Measurements from ENCODE around the gene TIMP2. TPM values are rescaled to one million over a fixed set of nuclear protein-coding genes. Genes with fewer than 3 reads are reported as not detected.
A peak's percentile ranks its signal among the peaks of the same experiment; 100 is the strongest.

Gene TIMP2
- total and polyA plus RNA-seq, 4 donors = 47.5 to 176 (median 91.9) TPM

GRCh38 chr17:78805301-78805700 is 119.9 kb downstream of the TIMP2 start:
- Histone ChIP-seq H3K36me3 (ENCODE audit: control insufficient read depth in 4 of 4, insufficient read depth in 4 of 4, low read length in 4 of 4) (peaks cover 13 to 57% (median 26%) of the 10 kb centered on the region in 4 donors), H3K27ac (ENCODE audit: low read depth in 1 of 2, low read length in 1 of 2) (peak overlapping the region; percentile 31 to 57)
- ATAC-seq (ENCODE audit: insufficient read depth, low FRiP score) = no peak

GRCh38 chr17:78804777-78805176 is 120.4 kb downstream of the TIMP2 start:
- ATAC-seq (ENCODE audit: insufficient read depth, low FRiP score) (no peak), DNase-seq (no peak)
- Histone ChIP-seq H3K27ac (ENCODE audit: low read depth in 1 of 2, low read length in 1 of 2) (peak overlapping the region; percentile 31 to 57), H3K27me3 (ENCODE audit: control insufficient read depth in 3 of 3, insufficient read depth in 3 of 3, low read length in 2 of 3) (no peaks in the 10 kb centered on the region), H3K9ac (ENCODE audit: insufficient read depth in 1 of 2, low read length in 2 of 2) (no peak overlapping the region), H3K36me3 (ENCODE audit: control insufficient read depth in 4 of 4, insufficient read depth in 4 of 4, low read length in 4 of 4) (peaks cover 9 to 55% (median 24%) of the 10 kb centered on the region in 4 donors), H3K4me1 (ENCODE audit: control insufficient read depth in 5 of 5, insufficient read depth in 5 of 5, low read length in 5 of 5) (peaks cover 0 to 2% (median 0%) of the 10 kb centered on the region in 5 donors), H3K9me3 (ENCODE audit: control insufficient read depth in 4 of 4, insufficient read depth in 3 of 4, low read length in 3 of 4) (no peaks in the 10 kb centered on the region), H3K4me3 (no peak overlapping the region)
- 74 to 82% methylated on average over 11 of the region's 11 CpGs for WGBS, 2 donors
- TF ChIP-seq CTCF (IDR thresholded peaks at IDR 0.05; ENCODE audit: control extremely low read depth, extremely low read depth) = no peak

More at GRCh38 chr17:78805301-78805700, 119.9 kb downstream of the TIMP2 start:
- WGBS, 2 donors = 87 to 92% methylated on average over 14 of the region's 14 CpGs
- no peak overlapping the region for H3K9ac ChIP-seq (ENCODE audit: insufficient read depth in 1 of 2, low read length in 2 of 2)
- no peak for TF ChIP-seq CTCF (IDR thresholded peaks at IDR 0.05; ENCODE audit: control extremely low read depth, extremely low read depth)
- no peak overlapping the region for H3K4me3 ChIP-seq
- DNase-seq = no peak
- peaks cover 0 to 2% (median 0%) of the 10 kb centered on the region in 5 donors for H3K4me1 ChIP-seq (ENCODE audit: control insufficient read depth in 5 of 5, insufficient read depth in 5 of 5, low read length in 5 of 5)
- H3K9me3 ChIP-seq (ENCODE audit: control insufficient read depth in 4 of 4, insufficient read depth in 3 of 4, low read length in 3 of 4) = no peaks in the 10 kb centered on the region
- no peaks in the 10 kb centered on the region for H3K27me3 ChIP-seq (ENCODE audit: control insufficient read depth in 3 of 3, insufficient read depth in 3 of 3, low read length in 2 of 3)

GRCh38 chr17:78803186-78803845 is 121.9 kb downstream of the TIMP2 start:
- WGBS, 2 donors = 64 to 73% methylated on average over 21 of the region's 21 CpGs
- ATAC-seq (ENCODE audit: insufficient read depth, low FRiP score) (no peak), DNase-seq (no peak)
- no peaks in the 10 kb centered on the region for H3K27me3 ChIP-seq (ENCODE audit: control insufficient read depth in 3 of 3, insufficient read depth in 3 of 3, low read length in 2 of 3)
- peaks cover 17 to 59% (median 28%) of the 10 kb centered on the region in 4 donors for H3K36me3 ChIP-seq (ENCODE audit: control insufficient read depth in 4 of 4, insufficient read depth in 4 of 4, low read length in 4 of 4)
- no peak overlapping the region for H3K4me3 ChIP-seq
- TF ChIP-seq CTCF (IDR thresholded peaks at IDR 0.05; ENCODE audit: control extremely low read depth, extremely low read depth) = no peak
- no peak overlapping the region for H3K9ac ChIP-seq (ENCODE audit: insufficient read depth in 1 of 2, low read length in 2 of 2)
- H3K27ac ChIP-seq (ENCODE audit: low read depth in 1 of 2, low read length in 1 of 2) = no peak overlapping the region
- H3K9me3 ChIP-seq (ENCODE audit: control insufficient read depth in 4 of 4, insufficient read depth in 3 of 4, low read length in 3 of 4) = no peaks in the 10 kb centered on the region
- H3K4me1 ChIP-seq (ENCODE audit: control insufficient read depth in 5 of 5, insufficient read depth in 5 of 5, low read length in 5 of 5) = peaks cover 0 to 2% (median 0%) of the 10 kb centered on the region in 5 donors

Other genes starting within 250 kb of the TIMP2 start
- gene CYTH1, start 143.1 kb downstream of the TIMP2 start, total RNA-seq = 10 to 100 TPM; 67.0 to 97.2 TPM
- gene CYTH1, start 143.1 kb downstream of the TIMP2 start, polyA plus RNA-seq = 10 to 100 TPM; 50.5 to 85.1 TPM
- gene USP36, start 84.6 kb downstream of the TIMP2 start, total RNA-seq = 10 to 100 TPM; 56.4 to 61.5 TPM
- gene USP36, start 84.6 kb downstream of the TIMP2 start, polyA plus RNA-seq = 10 to 100 TPM; 22.2 to 33.3 TPM
- 1 to 10 TPM; 8.2 to 8.3 TPM for gene CEP295NL, start 22.2 kb downstream of the TIMP2 start, total RNA-seq
- gene CEP295NL, start 22.2 kb downstream of the TIMP2 start, polyA plus RNA-seq = 1 to 10 TPM in 1 of 2 donors, under 1 TPM in 1; 0.39 to 1.7 TPM
- 100 to 1,000 TPM; 183 to 479 TPM for gene LGALS3BP, start 54.5 kb upstream of the TIMP2 start, total RNA-seq
- 100 to 1,000 TPM; 229 to 261 TPM for gene LGALS3BP, start 54.5 kb upstream of the TIMP2 start, polyA plus RNA-seq
- gene CANT1, start 84.4 kb upstream of the TIMP2 start, total RNA-seq = 10 to 100 TPM; 31.4 to 75.8 TPM
- 10 to 100 TPM in 1 of 2 donors, 1 to 10 TPM in 1; 8.5 to 66.0 TPM for gene CANT1, start 84.4 kb upstream of the TIMP2 start, polyA plus RNA-seq
- gene C1QTNF1, start 98.8 kb upstream of the TIMP2 start, total RNA-seq = 10 to 100 TPM in 1 of 2 donors, 1 to 10 TPM in 1; 7.4 to 35.7 TPM
- gene C1QTNF1, start 98.8 kb upstream of the TIMP2 start, polyA plus RNA-seq = 10 to 100 TPM; 24.3 to 84.5 TPM
- 10 to 100 TPM; 36.7 to 45.7 TPM for gene ENGASE, start 149.4 kb upstream of the TIMP2 start, total RNA-seq
- gene ENGASE, start 149.4 kb upstream of the TIMP2 start, polyA plus RNA-seq = 10 to 100 TPM; 19.0 to 28.4 TPM